Uterus (tissue), 4 donors: ENCODE data around the gene KCNG2. TPM values are rescaled to one million over a fixed set of nuclear protein-coding genes. Genes with fewer than 3 reads are reported as not detected.
"Not testable (repeated sequence)": the region's sequence is repeated elsewhere in the genome, so short reads cannot be mapped to it uniquely, and the experiment has no call there.

ENCODE experiments used
- DNase-seq, 2 donors: peaks; one replicate each; pipeline ENCODE4 v3.0.0-alpha.2; 2019 to 2020
- H3K27ac ChIP-seq, 2 donors: fragments of 200-600 bp; sonication (generic); 1 replicate in 1 of 2; 2 replicates in 1 of 2; pipeline ENCODE4 v1.5.1; 2016 to 2018
- H3K27me3 ChIP-seq, 2 donors: fragments of 200-600 bp; sonication (generic); one replicate each; pipeline ENCODE4 v1.5.1; 2018 to 2019; ENCODE audit warnings: control low read depth in 1 of 2
- H3K36me3 ChIP-seq, 2 donors: fragments of 200-600 bp; sonication (generic); one replicate each; pipeline ENCODE4 v1.5.1; 2019; ENCODE audit warnings: control low read depth in 1 of 2
- H3K4me1 ChIP-seq, 2 donors: fragments of 200-600 bp; sonication (generic); one replicate each; pipeline ENCODE4 v1.5.1; 2018 to 2019; ENCODE audit warnings: control low read depth in 1 of 2
- H3K4me3 ChIP-seq, 2 donors: fragments of 200-600 bp; sonication (generic); 1 replicate in 1 of 2; 2 replicates in 1 of 2; pipeline ENCODE4 v1.5.1; 2018 to 2019; ENCODE audit warnings: mild to moderate bottlenecking in 1 of 2
- H3K9me3 ChIP-seq, 2 donors: fragments of 200-600 bp; sonication (generic); one replicate each; pipeline ENCODE4 v1.5.1; 2019; ENCODE audit warnings: control low read depth in 1 of 2
- CTCF ChIP-seq, 4 experiments: fragments of 200-600 bp in 2 of 4; fragments of 450-650 bp in 2 of 4; sonication (generic) in 2 of 4; IDR thresholded peaks; one replicate each; pipeline ENCODE4 v1.5.1; 2016 to 2019; ENCODE audit warnings: antibody characterized with exemption in 4 of 4, mild to moderate bottlenecking in 2 of 4, moderate library complexity in 1 of 4
- POLR2A ChIP-seq, 2 donors: fragments of 450-650 bp; IDR thresholded peaks; one replicate each; pipeline ENCODE4 v1.6.1; 2016; ENCODE audit warnings: antibody characterized with exemption in 2 of 2, mild to moderate bottlenecking in 1 of 2, moderate library complexity in 1 of 2
- intact Hi-C: fragments of 100-400 bp; cut with DNase I; formaldehyde crosslinking; loops from one replicate; pipeline ENCODE4 v1.15.1; 2023; ENCODE audit warnings: low total_unique reads
- total RNA-seq, 4 donors: library from RNA; depleted of rRNA in 3 of 4; stranded (reverse); fragments of >200 nt in 3 of 4; gene quantifications; one replicate each; pipeline versions ENCODE4 v1.1.0 to v1.2.4, GENCODE V29; 2014 to 2023
- donor health status: DM: yes; HTN: yes; CAD: no.

Gene KCNG2
- total RNA-seq, 4 donors from 2014 or later = 0.59 TPM; not detected in 3

- H3K36me3 ChIP-seq = no peaks in the 10 kb centered on the region
- no peak for TF ChIP-seq POLR2A (IDR thresholded peaks at IDR 0.05)
- no peak for TF ChIP-seq CTCF (IDR thresholded peaks at IDR 0.05)
- no peaks in the 10 kb centered on the region for H3K27me3 ChIP-seq
- intact Hi-C loops = no loop called here
- no peak overlapping the region for H3K4me3 ChIP-seq
- no peaks in the 10 kb centered on the region for H3K4me1 ChIP-seq
- H3K27ac ChIP-seq = no peak overlapping the region
- no peaks in the 10 kb centered on the region for H3K9me3 ChIP-seq
- DNase-seq = no peak
Observed at GRCh38 chr18:79877163-79878091, 79.7 kb downstream of the KCNG2 start.

DNA sequence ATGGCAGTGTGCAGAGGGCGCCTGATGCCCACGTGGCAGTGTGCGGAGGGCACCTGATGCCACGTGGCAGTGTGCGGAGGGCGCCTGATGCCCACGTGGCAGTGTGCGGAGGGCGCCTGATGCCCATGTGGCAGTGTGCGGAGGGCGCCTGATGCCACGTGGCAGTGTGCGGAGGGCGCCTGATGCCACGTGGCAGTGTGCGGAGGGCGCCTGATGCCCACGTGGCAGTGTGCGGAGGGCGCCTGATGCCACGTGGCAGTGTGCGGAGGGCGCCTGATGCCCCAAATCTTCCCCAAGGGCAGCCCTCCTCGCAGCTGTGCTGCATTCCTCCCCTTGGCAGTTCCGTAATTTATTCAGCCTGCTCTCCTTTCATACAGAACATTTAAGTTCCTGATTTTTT is 80.5 kb downstream of the KCNG2 start:
- H3K9me3 ChIP-seq, intact Hi-C loops, H3K4me1 ChIP-seq, H3K4me3 ChIP-seq, H3K36me3 ChIP-seq, H3K27me3 ChIP-seq, DNase-seq, H3K27ac ChIP-seq: not testable (repeated sequence)

DNA sequence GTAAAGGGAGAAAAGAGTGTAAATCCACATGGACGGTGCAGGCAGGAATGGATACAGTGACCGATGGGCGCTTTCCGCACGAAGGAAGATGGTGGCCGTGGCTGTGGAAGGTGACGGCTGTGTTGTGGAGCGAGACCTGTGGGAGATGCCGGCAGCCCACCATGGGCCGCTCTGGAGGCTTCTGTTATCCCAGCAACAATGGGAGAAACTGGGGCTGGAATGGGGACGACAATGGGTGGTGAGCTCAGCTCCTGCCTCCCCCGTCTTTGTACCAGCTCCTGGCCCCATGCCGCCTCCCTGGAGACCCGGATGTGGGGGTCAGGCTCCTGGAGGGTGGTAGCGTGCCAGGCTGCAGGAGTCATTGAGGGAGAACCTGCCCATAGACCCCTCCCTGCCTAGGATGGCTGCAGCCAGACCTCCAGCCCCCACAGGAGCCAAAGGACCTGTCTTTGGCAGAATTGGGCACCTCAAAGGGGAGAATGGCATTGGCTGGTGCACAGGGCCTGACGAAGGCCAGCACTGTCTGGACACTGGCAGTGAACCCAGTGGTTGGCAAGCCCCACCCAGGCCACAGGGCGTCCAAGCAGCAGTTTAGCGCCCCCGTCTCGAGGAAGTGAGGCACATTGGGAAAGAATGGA is 81.1 kb downstream of the KCNG2 start:
- TF ChIP-seq POLR2A (IDR thresholded peaks at IDR 0.05) (no peak), CTCF (IDR thresholded peaks at IDR 0.05) (no peak)
- no peaks in the 10 kb centered on the region for H3K9me3 ChIP-seq
- intact Hi-C loops = no loop called here
- no peak overlapping the region for H3K4me3 ChIP-seq
- no peak for DNase-seq
- no peaks in the 10 kb centered on the region for H3K36me3 ChIP-seq
- no peaks in the 10 kb centered on the region for H3K4me1 ChIP-seq
- H3K27ac ChIP-seq = no peak overlapping the region
- no peaks in the 10 kb centered on the region for H3K27me3 ChIP-seq

GRCh38 chr18:79879566-79879965 is 81.8 kb downstream of the KCNG2 start:
- no peaks in the 10 kb centered on the region for H3K4me1 ChIP-seq
- TF ChIP-seq POLR2A (IDR thresholded peaks at IDR 0.05) (no peak), CTCF (IDR thresholded peaks at IDR 0.05) (no peak)
- no peak for DNase-seq
- H3K9me3 ChIP-seq = no peaks in the 10 kb centered on the region
- H3K36me3 ChIP-seq = no peaks in the 10 kb centered on the region
- intact Hi-C loops = no loop called here
- H3K4me3 ChIP-seq = no peak overlapping the region
- H3K27me3 ChIP-seq = no peaks in the 10 kb centered on the region
- no peak overlapping the region for H3K27ac ChIP-seq

DNA sequence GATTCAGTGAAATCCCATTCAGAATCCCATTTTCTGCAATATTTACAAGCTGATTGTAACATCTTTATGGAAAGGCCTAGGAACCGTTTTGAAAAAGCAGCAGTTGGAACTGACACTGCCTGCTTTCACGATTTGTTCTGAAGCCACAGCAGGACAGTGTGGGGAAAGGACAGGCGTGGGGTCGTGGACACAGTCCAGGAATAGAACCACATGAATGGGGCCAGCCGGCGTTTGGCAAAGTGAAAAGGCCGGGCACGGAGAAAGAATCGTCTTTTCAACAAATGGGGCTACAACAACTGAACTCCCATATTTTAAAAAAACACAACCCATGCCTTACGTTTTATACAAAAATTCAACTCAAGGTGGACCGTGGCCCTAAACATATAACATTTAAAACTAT is 84.0 kb downstream of the KCNG2 start:
- intact Hi-C loops = no loop called here
- Histone ChIP-seq H3K27me3 (no peaks in the 10 kb centered on the region), H3K4me3 (no peak overlapping the region), H3K9me3 (no peaks in the 10 kb centered on the region), H3K4me1 (no peaks in the 10 kb centered on the region), H3K36me3 (no peaks in the 10 kb centered on the region), H3K27ac (no peak overlapping the region)
- TF ChIP-seq CTCF (IDR thresholded peaks at IDR 0.05) (no peak), POLR2A (IDR thresholded peaks at IDR 0.05) (no peak)
- no peak for DNase-seq
